ENCODE measurements around the gene CUX1. TPM values are rescaled to one million over a fixed set of nuclear protein-coding genes. Genes with fewer than 3 reads are reported as not detected.
A peak's percentile ranks its signal among the peaks of the same experiment; 100 is the strongest.

Gene CUX1
- total RNA-seq, 1 experiment from 2014 or later, result 53.5 TPM

- Mint-ChIP-seq H3K36me3 (ENCODE audit: insufficient read depth in 1 of 3, low read depth in 3 of 3) (peaks cover 11 to 29% (median 16%) of the 10 kb centered on the region in 3 experiments; a peak in 6 of 7 replicates), H3K27ac (peak overlapping the region; percentile 5 to 91 (median 69); a peak in 6 of 7 replicates), H3K9me3 (no peaks in the 10 kb centered on the region), H3K27me3 (ENCODE audit: low read depth) (no peaks in the 10 kb centered on the region), H3K4me3 (no peak overlapping the region; a peak in 1 of 5 replicates), H3K4me1 (peaks cover 17 to 30% of the 10 kb centered on the region in 2 experiments)
- H3K4ac ChIP-seq (ENCODE audit: low read depth, low read length), result no peak overlapping the region
- no peak overlapping the region for H2BK15ac ChIP-seq (ENCODE audit: low read depth, low read length)
- H2BK12ac ChIP-seq (ENCODE audit: insufficient read length, low read depth, low read length), result no peak overlapping the region
- no peak overlapping the region for H4K8ac ChIP-seq (replicated peaks; ENCODE audit: insufficient read length, low read depth, low read length)
- DNase-seq, result no peak
- H3K9me3 ChIP-seq (ENCODE audit: control insufficient read depth, low read depth, low read length), result no peaks in the 10 kb centered on the region
- H3K14ac ChIP-seq (ENCODE audit: insufficient read depth, low read length), result no peak overlapping the region
- WGBS (ENCODE audit: extremely low coverage, insufficient read length, low lambda C conversion rate), result no CpG with 5 or more reads among the region's 10 CpGs
- no peak overlapping the region for H2BK20ac ChIP-seq (ENCODE audit: low read depth, low read length, poor library complexity, severe bottlenecking)
- no peaks in the 10 kb centered on the region for H3K79me1 ChIP-seq (ENCODE audit: insufficient read depth, low read depth, low read length, poor library complexity, severe bottlenecking)
- H3K23me2 ChIP-seq (ENCODE audit: insufficient read length, low read depth, low read length, poor library complexity, severe bottlenecking), result no peaks in the 10 kb centered on the region
- no peak overlapping the region for H2AFZ ChIP-seq (ENCODE audit: low read length)
- no peaks in the 10 kb centered on the region for H3K79me2 ChIP-seq (ENCODE audit: insufficient read depth, low read length)
- no peak overlapping the region for H3K23ac ChIP-seq (ENCODE audit: insufficient read length, low read depth, low read length)
- no peak overlapping the region for H3K9ac ChIP-seq (ENCODE audit: extremely low read depth, insufficient read length, low read length)
- H3K4me2 ChIP-seq (ENCODE audit: insufficient read depth, insufficient read length, low read length), result no peak overlapping the region
- TF ChIP-seq CTCF (conservative IDR thresholded peaks at IDR 0.05), result no peak
- H3T11ph ChIP-seq (ENCODE audit: low read length), result no peak overlapping the region
- no peak overlapping the region for H3K56ac ChIP-seq (ENCODE audit: insufficient read length, low read depth, low read length)
- H2AK5ac ChIP-seq (ENCODE audit: insufficient read length, low read length), result no peak overlapping the region
- no peaks in the 10 kb centered on the region for H4K20me1 ChIP-seq (ENCODE audit: control insufficient read depth, insufficient read depth, insufficient read length)
- H2BK120ac ChIP-seq (ENCODE audit: low read depth, low read length, poor library complexity, severe bottlenecking), result no peak overlapping the region
- no peak overlapping the region for H4K5ac ChIP-seq (ENCODE audit: insufficient read length, low read depth, low read length)
- no peak overlapping the region for H4K91ac ChIP-seq (ENCODE audit: insufficient read length, low read depth, low read length)
- H3K18ac ChIP-seq (ENCODE audit: insufficient read length, low read depth, low read length), result peak overlapping the region; percentile 8
- H3K4me1 ChIP-seq (ENCODE audit: insufficient read depth, low read length), result peaks cover 11% of the 10 kb centered on the region; the same call in 1 of the 2 replicates
- no peak overlapping the region for H3K27ac ChIP-seq (ENCODE audit: insufficient read length, low read depth, low read length)
- H3K27me3 ChIP-seq (ENCODE audit: insufficient read depth, low read length), result no peaks in the 10 kb centered on the region
- H2BK5ac ChIP-seq (ENCODE audit: insufficient read length, low read length), result no peak overlapping the region
Measured at GRCh38 chr7:102155821-102156441, 338.5 kb downstream of the CUX1 start.

Measured in H9 (cell line).